ENCODE measurements around the gene SCN2A.
"Not testable (repeated sequence)": the region's sequence is repeated elsewhere in the genome, so short reads cannot be mapped to it uniquely, and the experiment has no call there.

GRCh38 chr2:165398603-165399002 lies 159.4 kb downstream of the SCN2A start:
- not testable (repeated sequence) for TF ChIP-seq POLR2A, POLR2AphosphoS5, POU2F2, TAF1, SPI1 (IDR thresholded peaks at IDR 0.05; ENCODE audit: low read depth, low read length)

All from GM12891 (cell line).